Keratinocyte (primary cell): Measurements from ENCODE around the gene TMEM132E.

Experiments used
- EZH2 ChIP-seq: IDR thresholded peaks from one replicate; pipeline ENCODE4 v1.6.1; 2012; ENCODE audit warnings: inconsistent platforms, mild to moderate bottlenecking, low read length, moderate library complexity
- TF ChIP-seq, protein P1 (sequence below), 3 experiments: IDR thresholded peaks in 1 of 3; conservative IDR thresholded peaks in 1 of 3; optimal IDR thresholded peaks in 1 of 3; 2 replicates in 2 of 3; 3 replicates in 1 of 3; pipeline versions ENCODE3 to v1.5.1; 2011; ENCODE audit warnings: low read length in 3 of 3, mild to moderate bottlenecking in 3 of 3, moderate library complexity in 2 of 3, control low read depth in 1 of 3, inconsistent platforms in 1 of 3; ENCODE audit not compliant: insufficient read depth in 2 of 3; ENCODE audit errors: extremely low read depth in 1 of 3

DNA sequence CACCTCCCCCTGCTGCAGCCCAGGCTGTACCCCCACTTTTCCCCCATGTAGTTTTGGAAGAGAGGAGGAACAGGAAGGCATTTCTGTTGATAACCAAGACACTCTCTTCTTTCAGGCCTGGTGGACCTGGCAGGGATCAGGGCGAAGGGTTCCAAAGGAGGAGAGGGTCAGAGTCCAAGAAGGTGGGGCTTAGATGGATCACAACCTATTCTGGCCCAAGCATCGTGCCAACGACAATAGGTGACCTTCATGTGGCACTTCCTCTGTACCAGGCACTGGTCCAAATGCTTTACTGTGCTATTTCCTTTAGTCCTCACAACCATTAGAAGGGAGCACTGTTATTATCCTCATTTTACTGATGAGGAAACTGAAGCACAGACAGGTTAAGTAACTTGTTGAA, 84.3 kb downstream of the TMEM132E start:
- TF ChIP-seq, protein P1, sequence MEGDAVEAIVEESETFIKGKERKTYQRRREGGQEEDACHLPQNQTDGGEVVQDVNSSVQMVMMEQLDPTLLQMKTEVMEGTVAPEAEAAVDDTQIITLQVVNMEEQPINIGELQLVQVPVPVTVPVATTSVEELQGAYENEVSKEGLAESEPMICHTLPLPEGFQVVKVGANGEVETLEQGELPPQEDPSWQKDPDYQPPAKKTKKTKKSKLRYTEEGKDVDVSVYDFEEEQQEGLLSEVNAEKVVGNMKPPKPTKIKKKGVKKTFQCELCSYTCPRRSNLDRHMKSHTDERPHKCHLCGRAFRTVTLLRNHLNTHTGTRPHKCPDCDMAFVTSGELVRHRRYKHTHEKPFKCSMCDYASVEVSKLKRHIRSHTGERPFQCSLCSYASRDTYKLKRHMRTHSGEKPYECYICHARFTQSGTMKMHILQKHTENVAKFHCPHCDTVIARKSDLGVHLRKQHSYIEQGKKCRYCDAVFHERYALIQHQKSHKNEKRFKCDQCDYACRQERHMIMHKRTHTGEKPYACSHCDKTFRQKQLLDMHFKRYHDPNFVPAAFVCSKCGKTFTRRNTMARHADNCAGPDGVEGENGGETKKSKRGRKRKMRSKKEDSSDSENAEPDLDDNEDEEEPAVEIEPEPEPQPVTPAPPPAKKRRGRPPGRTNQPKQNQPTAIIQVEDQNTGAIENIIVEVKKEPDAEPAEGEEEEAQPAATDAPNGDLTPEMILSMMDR (optimal IDR thresholded peaks at IDR 0.05 in 1 of 3, IDR thresholded peaks at IDR 0.05 in 1 of 3, conservative IDR thresholded peaks at IDR 0.05 in 1 of 3; ENCODE audit: extremely low read depth in 1 of 3, insufficient read depth in 2 of 3, low read length in 3 of 3): no peak
- TF ChIP-seq EZH2: no peak
